ENCODE data around the gene SHC2. TPM values are rescaled to one million over a fixed set of nuclear protein-coding genes. Genes with fewer than 3 reads are reported as not detected.

SHC2 gene
- total and polyA plus RNA-seq, 2 of the 13 experiments (the other 11 are each of a cell fraction or from before 2014, with no cell fraction given), result 9.0 to 18.3 TPM

DNA sequence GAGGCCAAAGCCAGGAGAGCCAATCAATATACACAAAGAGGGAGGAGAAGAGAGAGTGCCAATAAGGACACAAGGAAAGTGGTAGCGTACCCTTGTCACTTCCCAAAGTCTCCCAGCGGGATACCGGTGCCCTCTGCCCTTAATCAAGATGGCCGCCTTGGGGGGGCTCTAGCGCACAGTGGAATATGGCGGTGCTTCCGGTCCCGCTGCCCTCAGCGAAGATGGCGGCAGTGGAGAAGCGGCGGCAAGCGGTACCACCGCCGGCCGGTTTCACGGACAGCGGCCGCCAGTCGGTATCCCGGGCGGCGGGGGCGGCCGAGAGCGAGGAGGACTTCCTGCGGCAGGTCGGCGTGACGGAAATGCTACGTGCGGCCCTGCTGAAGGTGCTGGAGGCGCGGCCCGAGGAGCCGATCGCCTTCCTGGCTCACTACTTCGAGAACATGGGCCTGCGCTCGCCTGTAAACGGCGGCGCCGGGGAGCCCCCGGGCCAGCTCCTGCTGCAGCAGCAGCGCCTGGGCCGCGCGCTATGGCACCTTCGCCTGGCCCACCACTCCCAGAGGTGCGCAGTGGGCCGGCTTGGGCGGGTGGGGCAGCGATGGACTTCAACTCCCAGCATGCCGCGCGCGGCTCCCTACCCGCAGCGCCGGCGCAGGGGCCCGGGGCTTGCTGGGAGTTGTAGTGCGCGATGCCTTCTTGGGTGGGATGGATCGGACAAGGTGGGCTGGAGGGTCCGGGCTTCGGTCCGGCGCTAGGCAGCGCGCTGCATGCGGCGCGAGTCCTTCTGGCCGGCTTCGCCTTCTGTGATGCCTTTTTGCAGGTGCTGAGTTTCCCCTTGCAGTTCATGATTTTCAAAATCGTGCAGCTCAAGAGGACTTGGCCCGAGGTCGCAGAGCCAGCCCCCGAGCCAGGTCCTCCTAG is 46.7 kb upstream of the SHC2 start, which contains the start of gene TPGS1 (continued):
- no peak for TF ChIP-seq NFAT5 (CRISPR knock-in tag; IDR thresholded peaks at IDR 0.05)
- TF ChIP-seq, protein P1, sequence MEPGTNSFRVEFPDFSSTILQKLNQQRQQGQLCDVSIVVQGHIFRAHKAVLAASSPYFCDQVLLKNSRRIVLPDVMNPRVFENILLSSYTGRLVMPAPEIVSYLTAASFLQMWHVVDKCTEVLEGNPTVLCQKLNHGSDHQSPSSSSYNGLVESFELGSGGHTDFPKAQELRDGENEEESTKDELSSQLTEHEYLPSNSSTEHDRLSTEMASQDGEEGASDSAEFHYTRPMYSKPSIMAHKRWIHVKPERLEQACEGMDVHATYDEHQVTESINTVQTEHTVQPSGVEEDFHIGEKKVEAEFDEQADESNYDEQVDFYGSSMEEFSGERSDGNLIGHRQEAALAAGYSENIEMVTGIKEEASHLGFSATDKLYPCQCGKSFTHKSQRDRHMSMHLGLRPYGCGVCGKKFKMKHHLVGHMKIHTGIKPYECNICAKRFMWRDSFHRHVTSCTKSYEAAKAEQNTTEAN (CRISPR knock-in tag; conservative IDR thresholded peaks at IDR 0.05), result peak; percentile 50; the same call in 1 of the 2 replicates
- no peak for TF ChIP-seq U2AF1 (optimal IDR thresholded peaks at IDR 0.05; ENCODE audit: low read depth, low read length)
- TF ChIP-seq, protein P2, sequence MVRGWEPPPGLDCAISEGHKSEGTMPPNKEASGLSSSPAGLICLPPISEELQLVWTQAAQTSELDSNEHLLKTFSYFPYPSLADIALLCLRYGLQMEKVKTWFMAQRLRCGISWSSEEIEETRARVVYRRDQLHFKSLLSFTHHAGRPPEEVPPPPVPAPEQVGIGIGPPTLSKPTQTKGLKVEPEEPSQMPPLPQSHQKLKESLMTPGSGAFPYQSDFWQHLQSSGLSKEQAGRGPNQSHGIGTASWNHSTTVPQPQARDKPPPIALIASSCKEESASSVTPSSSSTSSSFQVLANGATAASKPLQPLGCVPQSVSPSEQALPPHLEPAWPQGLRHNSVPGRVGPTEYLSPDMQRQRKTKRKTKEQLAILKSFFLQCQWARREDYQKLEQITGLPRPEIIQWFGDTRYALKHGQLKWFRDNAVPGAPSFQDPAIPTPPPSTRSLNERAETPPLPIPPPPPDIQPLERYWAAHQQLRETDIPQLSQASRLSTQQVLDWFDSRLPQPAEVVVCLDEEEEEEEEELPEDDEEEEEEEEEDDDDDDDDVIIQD (CRISPR knock-in tag; IDR thresholded peaks at IDR 0.05; ENCODE audit: low read depth), result no peak
- peak; percentile 56 for TF ChIP-seq DR1 (CRISPR knock-in tag; IDR thresholded peaks at IDR 0.05)
- no peak for TF ChIP-seq ZNF382 (CRISPR knock-in tag; IDR thresholded peaks at IDR 0.05; ENCODE audit: borderline replicate concordance)
- TF ChIP-seq ZNF367 (CRISPR knock-in tag; IDR thresholded peaks at IDR 0.05; ENCODE audit: borderline replicate concordance), result no peak
- no peak for TF ChIP-seq REL (CRISPR knock-in tag; conservative IDR thresholded peaks at IDR 0.05)
- peak; percentile 35; the same call in 1 of the 2 replicates for TF ChIP-seq E2F2 (CRISPR knock-in tag; IDR thresholded peaks at IDR 0.05; ENCODE audit: borderline replicate concordance)
- TF ChIP-seq ZBTB25 (CRISPR knock-in tag; IDR thresholded peaks at IDR 0.05), result no peak
- peak; percentile 61; the same call in 1 of the 2 replicates for TF ChIP-seq ZNF563 (CRISPR knock-in tag; IDR thresholded peaks at IDR 0.05)
- TF ChIP-seq PTBP1 (IDR thresholded peaks at IDR 0.05; ENCODE audit: low read depth, low read length, poor library complexity, severe bottlenecking), result no peak
- peak; percentile 69; the same call in 1 of the 2 replicates for TF ChIP-seq NFKB2 (CRISPR knock-in tag; IDR thresholded peaks at IDR 0.05; ENCODE audit: borderline replicate concordance)
- no peak for TF ChIP-seq HNRNPH1 (optimal IDR thresholded peaks at IDR 0.05; ENCODE audit: low read depth, low read length)
- TF ChIP-seq NFIB (CRISPR knock-in tag; IDR thresholded peaks at IDR 0.05; ENCODE audit: borderline replicate concordance), result peak; percentile 58; the same call in 1 of the 2 replicates
- no peak for TF ChIP-seq NR2F6 (IDR thresholded peaks at IDR 0.05)
- no peak for TF ChIP-seq NR2F6 (CRISPR knock-in tag; IDR thresholded peaks at IDR 0.05)
- 0 out of 2 replicates have a peak, but pooled peaks have one; percentile 49 for TF ChIP-seq ZNF136 (CRISPR knock-in tag; IDR thresholded peaks at IDR 0.05; ENCODE audit: low read depth)
